GM19455 (cell line): ENCODE measurements around the gene KLHL35.

Experiments used
- ATAC-seq: cut with Tn5 transposase; IDR thresholded peaks from one replicate; pipeline ENCODE4 v1.9.1; 2021; ENCODE audit not compliant: unreplicated experiment

Gene KLHL35

GRCh38 chr11:75432911-75433321 is at the start of gene KLHL35:
KLHL35 (minus strand) TSS chr11:75433203; CDS start chr11:75430629, 2,574 bp downstream.
- ATAC-seq, result no peak

GRCh38 chr11:75481922-75482606 is 49.1 kb upstream of the KLHL35 start:
- ATAC-seq, result no peak

GRCh38 chr11:75481223-75481921 is 48.4 kb upstream of the KLHL35 start:
- no peak for ATAC-seq

GRCh38 chr11:75480185-75481175 is 47.5 kb upstream of the KLHL35 start:
- ATAC-seq, result no peak

GRCh38 chr11:75479597-75480145 is 46.7 kb upstream of the KLHL35 start:
- no peak for ATAC-seq

GRCh38 chr11:75478783-75479596 is 46.0 kb upstream of the KLHL35 start:
- ATAC-seq, result no peak

- ATAC-seq, result no peak
These were observed 44.6 kb upstream of the KLHL35 start for GRCh38 chr11:75477614-75477935.

- ATAC-seq, result no peak
These were observed 44.0 kb upstream of the KLHL35 start for GRCh38 chr11:75476739-75477613.

GRCh38 chr11:75475767-75476650 is 43.0 kb upstream of the KLHL35 start:
- no peak for ATAC-seq

- no peak for ATAC-seq
These were observed 42.1 kb upstream of the KLHL35 start for GRCh38 chr11:75474878-75475766.

GRCh38 chr11:75474240-75474639 is 41.2 kb upstream of the KLHL35 start:
- ATAC-seq, result no peak

GRCh38 chr11:75473684-75474083 is 40.7 kb upstream of the KLHL35 start:
- no peak for ATAC-seq

- no peak for ATAC-seq
These were observed 39.2 kb upstream of the KLHL35 start for GRCh38 chr11:75472081-75472732.

- no peak for ATAC-seq
These were observed 38.4 kb upstream of the KLHL35 start for GRCh38 chr11:75471176-75471973.

- no peak for ATAC-seq
These were observed 37.6 kb upstream of the KLHL35 start for GRCh38 chr11:75470476-75471080.
